Fibroblast of skin of left biceps (primary cell): ENCODE measurements around the gene METTL21A.
"Not testable (repeated sequence)": the region's sequence is repeated elsewhere in the genome, so short reads cannot be mapped to it uniquely, and the experiment has no call there.

Experiments used
- DNase-seq, 2 experiments: peaks; one replicate each; pipeline ENCODE4 v3.0.0-alpha.2; 2013; ENCODE audit warnings: low read depth in 2 of 2

Gene METTL21A

GRCh38 chr2:207625014-207625907, at the start of gene METTL21A:
Gene METTL21A (minus strand): TSS chr2:207625394. CDS start chr2:207624375, 1,019 bp downstream.
- peak; percentile 56 to 68 for DNase-seq

- no peak for DNase-seq
These were observed 49.6 kb upstream of the METTL21A start for GRCh38 chr2:207674826-207675225.

- no peak for DNase-seq
These were observed 49.1 kb upstream of the METTL21A start for GRCh38 chr2:207674266-207674774.

GRCh38 chr2:207673431-207673830, 48.2 kb upstream of the METTL21A start:
- no peak for DNase-seq

- no peak for DNase-seq
These were observed 45.7 kb upstream of the METTL21A start for GRCh38 chr2:207670887-207671286.

DNA sequence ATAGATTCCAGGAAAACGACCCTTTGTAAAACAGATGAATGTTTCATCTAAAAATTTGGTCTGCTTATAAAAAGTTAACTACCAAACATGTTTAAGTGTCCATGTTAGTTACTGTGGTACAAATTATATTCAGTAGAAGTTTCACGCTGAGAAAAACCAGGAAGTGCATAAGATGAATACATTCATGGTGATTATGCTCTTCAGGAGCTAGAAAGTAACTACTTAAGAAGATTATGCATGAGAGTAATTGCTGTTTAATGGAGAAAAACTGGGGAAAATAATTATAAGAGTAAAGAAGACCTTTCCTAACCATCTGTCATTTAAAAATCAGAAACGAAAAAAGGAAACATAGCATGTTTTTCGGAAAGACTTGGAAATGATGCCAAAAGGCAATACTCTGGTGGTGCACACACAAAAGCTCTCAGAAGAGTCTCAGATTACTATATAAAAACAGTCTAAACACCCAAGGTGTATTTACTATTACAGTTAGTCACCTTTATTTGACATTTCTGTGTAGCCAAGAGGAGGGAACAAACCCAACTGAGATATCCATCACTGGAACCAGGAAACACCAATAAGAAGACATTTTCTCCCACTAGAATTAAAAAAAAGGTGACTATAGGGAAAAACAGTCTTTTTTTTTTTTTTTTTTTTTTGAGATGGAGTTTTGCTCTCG, 38.8 kb upstream of the METTL21A start:
- no peak for DNase-seq

- no peak for DNase-seq
These were observed 37.0 kb upstream of the METTL21A start for GRCh38 chr2:207662203-207662602.

GRCh38 chr2:207660994-207661393, 35.8 kb upstream of the METTL21A start:
- no peak for DNase-seq

DNA sequence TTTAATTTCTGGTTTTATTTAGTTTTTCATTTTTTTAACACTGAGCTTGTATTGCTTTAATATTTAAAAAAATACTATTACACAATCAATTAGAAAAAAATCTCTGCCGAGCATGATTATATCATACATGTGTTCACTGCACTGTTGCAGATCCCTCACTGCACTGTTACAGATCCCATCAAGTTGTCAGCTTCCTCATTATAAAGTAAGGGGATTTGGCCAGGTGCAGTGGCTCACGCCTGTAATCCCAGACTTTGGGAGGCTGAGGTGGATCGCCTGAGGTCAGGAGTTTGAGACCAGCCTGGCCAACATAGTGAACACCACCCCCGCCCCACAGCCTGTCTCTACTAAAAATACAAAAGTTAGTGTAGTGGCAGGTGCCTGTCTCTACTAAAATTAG, 33.0 kb upstream of the METTL21A start:
- DNase-seq: no peak

- no peak for DNase-seq
These were observed 29.8 kb upstream of the METTL21A start for GRCh38 chr2:207655000-207655399.

DNA sequence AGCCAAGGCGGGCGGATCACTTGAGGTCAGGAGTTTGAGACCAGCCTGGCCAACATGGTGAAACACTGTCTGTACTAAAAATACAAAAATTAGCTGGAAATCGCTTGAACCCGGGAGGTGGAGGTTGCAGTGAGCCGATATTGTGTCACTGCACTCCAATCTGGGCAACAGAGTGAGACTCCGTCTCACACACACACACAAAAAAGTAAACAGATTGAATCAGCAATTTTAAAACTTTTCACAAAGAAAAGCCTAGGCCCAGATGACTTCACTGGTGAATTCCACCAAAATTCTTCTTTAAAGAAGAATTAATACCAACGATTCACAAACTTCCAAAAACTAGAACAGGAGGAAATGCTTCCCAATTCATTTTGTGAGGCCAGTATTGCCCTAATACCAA, 21.4 kb upstream of the METTL21A start:
- DNase-seq: not testable (repeated sequence)

GRCh38 chr2:207643892-207644291, 18.7 kb upstream of the METTL21A start:
- no peak for DNase-seq

DNA sequence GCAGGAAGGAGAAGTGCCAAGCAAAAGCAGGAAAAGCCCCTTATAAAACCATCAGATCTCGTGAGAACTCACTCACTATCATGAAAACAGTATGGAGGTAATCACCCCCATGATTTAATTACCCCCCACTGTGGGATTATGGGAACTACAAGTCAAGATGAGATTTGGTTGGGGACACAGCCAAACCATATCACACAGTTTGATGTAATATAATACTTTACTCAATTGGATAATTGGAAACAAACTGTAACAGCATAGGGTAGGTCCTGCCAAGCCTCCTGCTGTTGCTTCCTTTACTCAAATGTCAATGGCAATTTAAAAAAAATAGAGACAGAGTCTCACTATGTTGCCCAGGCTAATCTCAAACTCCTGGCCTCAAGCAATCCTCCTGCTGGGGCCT, 15.5 kb upstream of the METTL21A start:
- DNase-seq: no peak

DNA sequence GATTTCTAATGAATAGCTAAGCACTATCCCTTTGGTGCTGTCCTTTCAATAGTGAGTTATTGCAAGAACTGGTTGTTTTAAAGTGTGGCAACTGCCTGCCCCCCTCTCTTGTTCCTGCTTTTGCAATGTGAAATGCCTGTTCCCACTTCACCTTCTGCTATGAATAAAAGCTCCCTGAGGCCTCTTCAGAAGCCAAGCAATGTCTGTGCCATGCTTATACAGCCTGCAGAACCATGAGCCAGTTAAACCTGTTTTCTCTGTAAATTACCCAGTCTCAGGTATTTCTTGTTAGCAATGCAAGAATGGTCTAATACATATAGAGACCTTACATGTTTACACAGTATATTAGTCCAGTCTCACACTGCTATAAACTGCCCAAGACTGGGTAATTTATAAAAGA, 15.0 kb upstream of the METTL21A start:
- DNase-seq: no peak

DNA sequence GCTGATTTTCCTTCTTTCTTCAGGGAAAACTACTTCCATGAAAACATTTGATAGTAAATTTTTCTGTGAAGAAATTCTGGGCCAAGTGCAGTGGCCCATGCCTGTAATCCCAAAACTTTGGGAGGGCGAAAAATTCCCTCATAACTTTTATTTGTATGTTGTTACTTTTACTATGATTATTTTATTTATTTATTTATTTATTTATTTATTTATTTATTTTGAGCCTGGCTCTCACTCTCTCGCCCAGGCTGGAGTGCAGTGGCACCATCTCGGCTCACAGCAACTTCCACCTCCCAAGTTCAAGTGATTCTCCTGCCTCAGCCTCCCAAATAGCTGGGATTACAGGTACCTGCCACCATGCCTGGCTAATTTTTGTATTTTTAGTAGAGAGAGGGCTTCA, 14.1 kb upstream of the METTL21A start:
- DNase-seq: not testable (repeated sequence)

GRCh38 chr2:207635468-207636200, 10.4 kb upstream of the METTL21A start:
- DNase-seq: no peak

- DNase-seq: no peak
These were observed 8.5 kb upstream of the METTL21A start for GRCh38 chr2:207633686-207634085.

- no peak for DNase-seq
These were observed 7.6 kb upstream of the METTL21A start for GRCh38 chr2:207632575-207633493.

DNA sequence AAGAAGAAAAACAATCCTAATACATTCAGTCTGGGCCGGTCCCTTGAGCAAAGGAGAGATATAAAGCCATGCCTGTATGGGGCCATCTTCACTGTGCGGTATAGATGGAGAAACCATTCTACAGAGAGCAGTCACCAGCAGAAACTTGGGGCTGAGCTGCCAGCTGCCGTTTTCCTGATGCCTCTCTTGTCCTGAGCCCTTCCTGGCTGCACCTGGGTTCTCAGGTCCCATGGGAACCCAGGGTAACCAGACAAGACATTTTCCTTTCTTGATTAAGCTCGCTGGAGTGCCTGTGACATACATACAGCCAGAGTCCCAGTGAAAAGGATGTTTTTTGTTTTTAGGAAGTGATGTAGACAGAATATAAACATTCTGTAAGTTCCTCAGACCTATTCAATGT, 5.3 kb upstream of the METTL21A start:
- no peak for DNase-seq

- no peak for DNase-seq
These were observed 4.4 kb upstream of the METTL21A start for GRCh38 chr2:207629553-207629952.
